GM12891 (cell line): ENCODE results near the gene ACAD10.

ENCODE experiments used
- POLR2A ChIP-seq: IDR thresholded peaks from 2 replicates; pipeline ENCODE4 v1.6.1; 2011; ENCODE audit warnings: low read depth, low read length, control low read depth
- POLR2AphosphoS5 ChIP-seq: IDR thresholded peaks from 2 replicates; pipeline ENCODE4 v1.6.1; 2011; ENCODE audit warnings: low read depth, low read length, control low read depth

- TF ChIP-seq POLR2AphosphoS5 (no peak), POLR2A (no peak)
Measured at GRCh38 chr12:111748867-111749266, 63.0 kb downstream of the ACAD10 start.
